Measurements from ENCODE around the gene ARMS2.

DNA sequence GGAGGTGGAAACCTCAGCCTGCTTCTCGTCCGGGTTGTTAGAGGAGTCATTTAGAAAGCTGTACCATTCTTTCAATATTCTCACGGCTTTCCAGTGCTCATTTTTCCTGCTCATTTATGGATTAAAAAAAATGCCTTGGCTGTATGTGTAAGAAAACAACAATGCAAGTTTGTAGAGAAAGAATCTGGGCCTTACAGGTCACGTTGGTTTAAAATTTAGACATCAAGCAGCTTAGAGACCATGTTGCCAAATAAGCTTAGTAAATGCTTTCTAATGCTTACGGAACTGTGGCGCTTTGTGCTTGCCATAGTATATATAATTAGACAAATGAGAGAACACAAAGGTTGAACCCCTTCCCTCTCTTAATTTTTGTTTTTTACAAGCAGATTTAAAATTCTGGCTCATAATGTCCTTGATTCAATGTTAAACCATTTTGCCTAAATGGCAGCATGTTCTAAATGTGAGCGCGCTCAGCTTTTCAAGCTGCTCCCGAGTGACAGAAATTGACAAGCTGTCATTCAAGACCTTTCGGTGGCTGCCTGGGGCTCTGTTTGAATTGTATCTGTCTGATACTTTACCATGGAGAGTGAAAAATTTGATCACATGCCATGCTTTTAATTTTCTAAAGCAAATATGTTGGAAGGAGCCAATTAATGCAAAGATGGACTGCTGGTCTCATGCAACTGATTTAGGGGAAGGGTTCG is 1.1 kb downstream of the ARMS2 start:
- TF ChIP-seq POLR2A (IDR thresholded peaks at IDR 0.05; ENCODE audit: low read depth, low read length): no peak
- TF ChIP-seq POLR2AphosphoS5 (IDR thresholded peaks at IDR 0.05; ENCODE audit: low read depth, low read length): no peak
